GM12878 (cell line): ENCODE data around the gene DNAJC7.

Experiments used
- CTCF ChIP-seq, 3 experiments: IDR thresholded peaks in 2 of 3; conservative IDR thresholded peaks in 1 of 3; 2 replicates each; pipeline ENCODE4 v1.5.1; 2011; ENCODE audit warnings: low read depth in 3 of 3, low read length in 3 of 3, mild to moderate bottlenecking in 3 of 3, control low read depth in 2 of 3, moderate library complexity in 2 of 3, inconsistent platforms in 1 of 3, mixed read lengths in 1 of 3; ENCODE audit not compliant: control insufficient read depth in 2 of 3, insufficient read depth in 1 of 3; ENCODE audit errors: extremely low read depth in 1 of 3
- SMC3 ChIP-seq: IDR thresholded peaks from 2 replicates; pipeline ENCODE4 v1.6.1; 2011; ENCODE audit warnings: low read length, improper control_type of control experiment, borderline replicate concordance

GRCh38 chr17:41975099-41976083, 41.8 kb downstream of the DNAJC7 start:
- TF ChIP-seq CTCF (IDR thresholded peaks at IDR 0.05 in 2 of 3, conservative IDR thresholded peaks at IDR 0.05 in 1 of 3; ENCODE audit: control insufficient read depth in 2 of 3, extremely low read depth in 1 of 3, insufficient read depth in 1 of 3, low read depth in 3 of 3, low read length in 3 of 3), result no peak
- no peak for TF ChIP-seq SMC3
